NT2/D1 (cell line): Measurements from ENCODE around the gene ENOX1.

Experiments used
- SUZ12 ChIP-seq: IDR thresholded peaks from 2 replicates; pipeline ENCODE4 v1.6.1; 2011; ENCODE audit not compliant: insufficient read length, insufficient read depth; ENCODE audit errors: extremely low read depth
- YY1 ChIP-seq: IDR thresholded peaks from 2 replicates; pipeline ENCODE4 v1.6.1; 2011; ENCODE audit not compliant: insufficient read length, insufficient read depth
- ZNF274 ChIP-seq: IDR thresholded peaks from 2 replicates; pipeline ENCODE4 v1.6.1; 2011; ENCODE audit warnings: mild to moderate bottlenecking, low read depth, low read length

DNA sequence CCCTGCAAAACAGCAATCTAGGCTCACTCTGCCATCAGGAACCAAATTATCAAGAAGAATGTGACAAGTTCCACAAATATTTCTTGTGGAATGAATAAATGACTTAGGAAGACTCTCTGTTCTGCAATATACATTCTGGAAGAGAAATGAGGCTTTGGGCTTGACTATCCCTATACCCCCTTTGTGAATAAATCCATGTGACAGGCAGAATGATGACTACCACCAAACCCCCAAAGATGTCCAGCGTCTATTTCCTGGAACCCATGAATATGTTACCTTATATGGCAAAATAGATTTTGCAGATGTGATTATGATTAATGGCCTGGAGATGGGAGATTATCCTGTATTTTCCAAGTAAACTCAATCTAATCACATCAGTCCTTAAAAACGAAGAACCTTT lies 139.3 kb downstream of the ENOX1 start:
- TF ChIP-seq ZNF274 (no peak), YY1 (no peak), SUZ12 (no peak)
